Iris pigment epithelial cell (primary cell): ENCODE results near the gene MACROD1.

Experiments
- DNase-seq: peaks from one replicate; pipeline ENCODE4 v3.0.0-alpha.2; 2011; ENCODE audit warnings: low read depth

The MACROD1 gene

DNA sequence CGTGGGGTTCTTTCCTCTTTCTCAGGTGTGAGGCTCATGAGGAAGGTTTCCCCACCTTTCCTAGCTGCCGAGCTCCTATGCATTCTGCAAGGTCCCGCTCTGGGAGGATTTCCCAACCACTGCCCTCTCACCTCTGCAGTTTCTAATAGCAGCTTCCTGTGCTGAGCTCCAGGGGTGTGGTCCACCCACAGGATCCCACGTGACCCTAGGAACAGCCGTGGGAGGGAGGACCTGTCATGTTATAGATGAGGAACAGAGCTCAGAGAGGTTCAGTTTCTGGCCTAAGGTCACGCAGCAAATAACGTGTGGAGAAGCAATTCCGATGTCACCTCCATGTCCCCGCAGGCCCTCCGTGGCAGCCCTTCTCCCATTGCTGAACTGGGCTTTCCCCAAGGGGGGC lies 91.7 kb downstream of the MACROD1 start:
- DNase-seq, result peak; percentile 23

DNA sequence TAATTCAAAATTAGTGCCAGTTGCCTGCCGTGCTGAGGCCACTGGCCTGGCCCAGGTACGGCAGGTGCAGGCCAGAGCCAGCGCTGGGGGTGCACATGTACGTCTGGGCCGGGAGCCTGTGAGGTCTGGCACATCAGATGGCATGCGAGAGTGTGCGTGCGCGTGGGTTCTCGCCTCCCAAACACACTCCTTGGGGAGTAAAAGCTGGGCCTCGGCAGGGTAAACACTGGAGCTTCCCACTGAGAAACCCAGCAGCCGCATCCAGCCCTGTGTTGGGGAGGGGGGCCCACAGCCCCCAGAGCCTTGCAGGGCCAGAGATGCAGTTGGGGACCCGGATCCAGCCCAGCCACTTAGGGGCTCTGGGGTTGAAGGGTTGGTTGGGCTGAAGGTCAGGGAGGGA lies 92.4 kb downstream of the MACROD1 start:
- no peak for DNase-seq

DNA sequence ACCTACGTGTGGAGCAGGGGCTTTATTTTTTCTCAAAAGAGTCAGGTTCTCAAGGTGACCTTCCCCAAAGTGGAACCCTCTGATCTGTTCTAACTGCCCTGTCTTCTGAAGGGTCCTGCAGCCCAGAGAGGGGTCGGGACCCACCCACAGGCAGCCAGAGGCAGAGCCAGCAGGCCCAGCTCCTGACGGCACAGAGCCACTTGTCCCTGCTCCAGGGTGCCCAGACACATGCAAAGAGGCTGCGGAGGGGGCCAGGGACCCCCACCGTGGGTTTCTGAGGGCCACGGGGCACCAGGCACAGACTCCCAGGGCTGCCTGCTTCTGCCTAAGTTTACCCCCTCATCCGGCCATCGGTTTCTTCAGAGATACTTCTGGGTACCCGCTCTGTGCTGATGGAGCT lies 93.0 kb downstream of the MACROD1 start:
- DNase-seq, result no peak

DNA sequence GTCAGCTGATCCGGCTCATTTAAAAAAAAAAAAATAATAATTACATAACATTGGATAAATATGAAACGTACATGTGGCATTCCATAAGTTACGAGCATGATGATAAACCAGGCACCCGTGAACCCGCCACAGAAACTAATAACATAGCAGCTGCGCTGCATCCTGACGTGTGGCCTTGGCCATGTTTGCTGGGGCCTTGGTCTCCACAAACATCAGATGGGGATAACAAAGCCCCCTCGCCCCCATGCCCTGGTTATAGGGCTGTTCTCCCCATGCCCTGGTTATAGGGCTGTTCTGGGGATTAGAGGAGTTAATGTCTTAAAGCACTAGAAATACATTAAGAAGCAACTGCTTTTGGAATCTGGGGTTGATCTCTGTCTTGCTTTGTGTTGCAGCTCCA lies 93.5 kb downstream of the MACROD1 start:
- no peak for DNase-seq

DNA sequence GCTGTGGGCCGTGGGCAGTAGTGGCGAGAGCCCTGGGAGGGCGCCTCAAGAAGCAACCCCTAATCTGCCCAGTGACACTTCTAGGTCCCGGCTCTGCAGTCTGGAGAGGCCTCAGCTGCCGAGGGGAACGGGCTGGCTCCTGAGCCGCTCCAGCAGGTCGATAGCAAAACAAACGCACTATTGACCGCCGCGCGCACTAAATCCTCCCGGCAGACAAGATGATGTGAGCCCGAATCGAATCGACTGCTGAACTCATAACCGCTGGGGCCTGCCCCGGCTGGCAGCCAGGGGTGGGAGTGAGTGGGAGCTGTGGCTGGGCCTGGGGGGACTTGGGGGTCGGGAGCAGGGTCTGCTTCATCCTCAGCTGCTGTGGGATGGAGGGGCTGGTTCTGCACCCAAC lies 94.1 kb downstream of the MACROD1 start:
- DNase-seq, result no peak

DNA sequence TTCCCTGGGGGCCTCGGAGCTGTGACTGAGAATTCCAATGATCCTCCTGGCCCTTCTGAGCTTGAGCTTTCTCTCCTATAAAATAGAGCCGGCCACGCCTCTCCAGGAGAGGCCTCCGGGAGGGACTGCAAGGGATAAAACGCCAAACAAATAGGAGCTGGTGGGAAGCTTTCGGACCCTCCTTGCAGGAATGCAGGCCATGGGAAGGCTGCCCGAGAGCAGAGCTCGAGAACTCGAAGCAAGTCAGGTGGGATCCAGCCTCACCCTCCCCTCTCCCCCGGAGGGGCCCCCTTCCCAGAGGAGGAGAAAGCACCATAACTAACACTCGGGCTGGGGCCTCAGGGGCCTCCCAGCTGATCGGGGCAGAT lies 95.6 kb downstream of the MACROD1 start:
- no peak for DNase-seq

DNA sequence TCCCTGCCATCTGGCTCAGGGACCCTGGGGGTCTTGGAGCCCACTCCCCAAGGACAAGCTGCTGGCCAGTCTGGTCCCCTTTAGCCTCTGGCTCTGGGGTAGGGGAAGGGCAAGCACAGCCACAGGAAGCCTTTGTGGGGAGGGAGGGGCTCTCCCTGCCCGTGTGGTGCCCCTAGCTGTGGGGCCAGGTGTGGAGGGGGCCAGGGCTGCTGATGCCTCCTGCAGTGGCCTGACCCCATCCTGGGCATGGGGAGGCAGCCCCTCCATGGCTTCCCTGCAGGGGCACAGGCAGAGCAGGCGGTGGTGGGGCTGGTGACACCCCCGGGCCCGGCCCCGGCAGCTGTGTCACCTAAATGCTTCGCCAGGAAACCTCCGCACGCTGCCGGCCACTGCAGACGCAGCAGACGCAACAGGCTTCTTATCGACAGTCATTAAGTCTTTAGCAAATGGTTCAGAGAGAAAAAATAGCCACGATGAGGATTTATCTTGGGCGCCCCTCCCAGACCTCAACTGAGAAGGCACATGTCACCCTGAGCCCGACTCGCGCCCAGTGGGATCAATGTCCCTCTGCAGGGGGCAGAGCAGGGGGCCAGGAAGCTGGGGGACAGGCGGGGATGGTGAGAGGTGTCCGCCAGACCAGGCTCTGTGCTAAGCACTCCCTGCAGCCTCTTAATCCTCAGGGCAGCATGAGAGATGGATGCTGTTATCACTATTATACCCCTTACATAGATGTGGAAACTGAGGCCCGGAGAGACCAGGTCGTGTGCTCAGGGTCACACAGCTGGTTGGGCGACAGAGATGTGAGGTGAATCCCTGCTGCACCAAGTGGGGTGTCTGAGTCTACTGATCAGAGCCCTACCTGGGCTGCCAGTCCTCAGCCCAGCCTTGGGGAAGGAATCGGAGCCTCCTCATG lies 96.3 kb downstream of the MACROD1 start:
- no peak for DNase-seq

DNA sequence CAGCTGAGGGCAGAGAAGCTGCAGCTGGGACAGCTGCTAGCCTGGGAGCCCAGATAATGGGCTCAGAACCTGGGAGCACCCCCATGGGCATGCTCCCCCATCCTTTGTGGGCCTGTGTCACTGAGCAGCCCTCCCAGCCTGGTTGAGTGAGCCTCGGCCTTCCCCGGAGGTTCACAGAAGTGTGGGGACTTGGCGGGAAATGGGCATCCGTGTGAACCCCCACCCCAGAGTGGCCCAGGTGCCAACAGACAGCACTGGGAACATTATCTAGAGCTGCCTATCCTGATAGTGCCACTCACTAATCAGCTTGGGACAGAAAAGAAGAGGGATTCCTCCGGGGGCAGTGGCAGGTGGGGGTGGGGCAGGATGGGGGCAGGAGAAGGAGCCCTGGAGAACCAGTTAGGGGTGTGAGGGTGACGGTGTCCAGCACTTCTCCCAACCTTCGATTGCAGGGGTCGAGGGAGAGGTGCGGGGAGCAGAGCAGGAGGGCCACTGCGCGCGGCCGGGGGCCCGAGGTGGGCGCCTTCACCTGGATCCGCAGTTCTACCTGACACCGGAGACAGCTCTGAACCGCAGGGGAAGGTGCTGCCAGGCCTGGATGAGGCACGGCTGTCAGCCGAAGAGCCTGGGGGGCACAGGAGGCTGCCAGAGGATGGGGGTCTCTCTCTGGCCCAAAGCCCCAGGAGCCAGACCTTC lies 97.1 kb downstream of the MACROD1 start:
- DNase-seq, result no peak

DNA sequence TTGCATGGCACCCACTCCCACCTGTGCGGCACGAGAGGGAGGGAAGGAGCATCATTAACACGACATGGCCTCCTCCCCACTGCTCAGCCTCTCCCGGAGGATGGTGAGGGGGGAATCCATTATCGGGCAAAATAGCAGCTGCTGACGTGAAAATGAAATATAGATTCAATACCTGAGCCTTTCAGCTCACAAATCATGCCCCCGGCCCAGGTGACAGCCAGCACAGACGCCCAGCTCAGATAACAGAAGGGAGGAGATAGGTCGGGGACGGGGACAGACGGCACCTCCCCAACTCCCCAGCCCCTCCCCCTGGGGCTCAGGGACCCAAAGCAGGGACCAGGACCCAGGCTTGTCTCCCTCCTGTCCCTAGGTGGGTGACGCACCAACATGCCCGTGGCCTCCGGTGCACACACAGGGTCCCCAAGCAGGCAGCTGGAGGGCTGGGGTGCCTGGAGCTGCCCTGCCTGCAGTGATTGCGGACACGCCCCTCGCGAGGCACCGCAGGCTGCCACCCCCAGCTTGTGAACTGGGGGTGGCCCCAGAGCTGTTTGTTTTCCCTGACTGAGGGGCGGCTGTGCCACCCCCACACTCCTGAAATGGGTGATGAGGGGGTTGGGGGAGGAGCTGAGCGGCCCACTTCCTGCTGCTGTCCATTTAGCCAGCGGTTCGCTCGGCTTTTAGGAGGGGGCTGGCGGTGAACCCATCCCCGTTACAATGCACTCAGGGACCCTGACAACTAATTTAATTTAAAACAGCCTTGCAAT lies 98.5 kb downstream of the MACROD1 start:
- no peak for DNase-seq

DNA sequence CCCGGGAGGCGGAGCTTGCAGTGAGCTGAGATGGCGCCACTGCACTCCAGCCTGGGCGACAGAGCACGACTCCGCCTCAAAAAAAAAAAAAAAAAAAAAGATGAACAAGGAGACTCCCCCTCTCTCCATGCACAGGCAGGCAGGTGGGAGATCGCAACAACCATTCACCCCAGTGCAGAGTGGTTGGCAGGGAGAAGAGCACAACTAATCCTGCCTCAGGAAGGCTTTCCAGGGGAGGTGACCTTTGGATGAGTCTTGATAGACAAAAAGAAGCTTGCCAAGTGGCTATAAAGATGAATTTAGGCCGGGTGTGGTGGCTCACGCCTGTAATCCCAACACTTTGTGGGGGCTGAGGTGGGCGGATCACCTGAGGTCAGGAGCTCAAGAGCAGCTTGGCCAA lies 100.2 kb downstream of the MACROD1 start:
- DNase-seq, result no peak

DNA sequence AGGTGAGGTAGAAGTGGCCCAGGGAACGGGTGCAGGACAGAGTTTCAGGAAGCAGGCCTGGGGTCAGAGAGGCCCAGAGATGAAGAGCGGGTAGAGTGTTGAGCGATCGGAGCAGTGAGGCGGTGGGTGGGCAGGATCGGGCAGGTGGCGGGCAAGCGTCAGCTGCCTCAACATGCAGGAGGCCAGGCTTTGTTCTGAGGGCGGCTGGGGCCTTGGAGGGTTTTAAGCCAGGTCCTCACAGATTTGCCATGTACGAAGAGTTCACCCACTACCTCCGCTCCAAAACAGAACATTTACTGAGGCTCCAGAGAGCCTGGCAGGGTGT lies 100.8 kb downstream of the MACROD1 start:
- no peak for DNase-seq

DNA sequence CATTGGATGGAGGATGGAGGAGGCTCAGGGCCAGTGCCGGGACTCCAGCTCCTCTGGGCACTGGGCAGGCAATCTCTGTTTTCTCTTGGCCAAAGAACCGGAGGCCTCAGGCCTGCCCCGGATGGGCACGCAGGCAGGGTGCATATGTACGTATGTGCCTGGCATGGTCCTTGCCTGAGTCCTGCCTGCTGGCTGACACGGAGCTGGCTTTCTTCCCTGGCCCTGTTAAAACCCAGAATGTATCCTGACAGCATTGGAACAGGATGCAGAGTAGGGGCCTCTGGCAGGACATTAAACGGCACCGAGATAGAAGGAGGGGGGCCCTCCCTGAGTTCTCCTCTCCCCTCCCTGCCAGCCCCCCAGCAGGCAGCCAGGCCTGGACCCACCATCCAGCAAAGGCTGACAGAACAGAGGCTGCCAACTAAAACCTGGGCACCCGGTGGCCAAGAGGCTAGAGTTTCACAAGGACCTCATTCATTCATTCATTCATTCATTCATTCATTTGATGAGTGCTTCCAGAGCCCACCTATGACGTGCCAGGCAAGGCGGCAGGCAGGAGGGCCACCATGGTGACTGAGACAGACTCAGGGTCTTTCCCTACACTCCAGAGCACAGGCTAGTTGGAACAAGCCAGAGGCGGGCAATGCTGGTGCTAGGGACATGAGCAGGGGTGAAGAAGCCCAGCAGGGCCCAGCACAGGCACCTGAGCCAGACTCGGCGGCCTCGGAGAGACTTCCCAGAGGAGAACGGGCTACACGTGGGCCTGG lies 101.4 kb downstream of the MACROD1 start:
- no peak for DNase-seq

DNA sequence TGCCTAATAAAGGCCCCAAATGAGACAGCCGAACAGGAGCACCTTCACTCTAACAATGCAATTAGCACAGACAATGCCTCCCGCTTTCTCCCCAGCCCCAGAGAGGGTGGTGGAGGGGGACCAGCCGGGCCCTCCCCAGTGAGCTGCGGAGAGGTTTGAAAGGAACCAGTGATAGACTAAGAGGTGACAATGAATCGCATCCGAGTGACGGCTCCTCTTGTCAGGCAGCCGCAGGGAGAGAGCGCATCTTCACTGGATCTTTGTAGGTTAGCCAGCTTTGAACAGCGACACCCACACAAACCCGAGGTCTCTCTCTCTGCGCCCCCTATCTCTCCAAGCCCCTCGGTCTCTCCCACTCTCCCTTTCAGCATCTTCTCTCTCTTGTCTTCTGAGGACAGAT lies 102.1 kb downstream of the MACROD1 start:
- no peak for DNase-seq

DNA sequence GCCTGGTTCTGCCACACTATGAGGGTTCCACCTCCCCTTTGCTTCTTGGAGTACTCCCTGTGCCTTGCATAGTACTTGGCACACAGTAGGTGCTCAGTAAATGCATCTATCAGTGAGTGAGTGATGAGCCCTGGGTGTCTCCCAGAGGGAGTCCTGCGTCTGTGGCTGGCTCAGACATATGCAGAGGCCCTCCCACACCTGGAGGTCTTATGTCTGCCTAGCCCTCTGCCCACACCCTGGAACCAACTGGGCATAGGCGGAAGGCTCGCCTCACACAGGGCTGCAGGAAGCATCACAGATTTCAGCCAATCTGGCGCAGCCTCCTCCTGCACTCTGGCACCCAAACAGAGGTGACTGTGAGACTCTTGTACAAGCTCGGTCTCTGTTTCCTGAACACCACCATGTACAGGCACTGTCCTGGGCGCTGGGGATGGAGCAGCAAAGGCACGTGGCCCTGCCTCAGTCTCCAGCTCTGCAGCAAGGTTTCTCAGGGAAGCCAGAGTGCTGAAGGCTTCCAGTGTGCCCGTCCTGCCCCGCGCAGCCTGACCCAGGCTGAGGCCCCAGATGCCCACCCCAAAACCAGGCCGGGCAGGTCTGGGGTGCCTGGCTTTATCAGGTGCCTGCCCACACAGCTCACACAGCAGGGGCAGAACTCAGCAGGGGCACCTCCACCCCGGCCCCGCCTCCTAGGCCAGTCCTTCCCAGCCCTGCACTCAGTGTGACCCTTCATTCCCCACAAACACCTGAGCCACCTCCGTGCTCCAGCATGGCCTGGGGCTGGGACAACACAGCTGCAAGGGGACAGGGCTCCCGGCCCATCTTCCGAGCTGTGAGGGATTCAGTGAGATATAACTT lies 103.5 kb downstream of the MACROD1 start:
- DNase-seq, result no peak

DNA sequence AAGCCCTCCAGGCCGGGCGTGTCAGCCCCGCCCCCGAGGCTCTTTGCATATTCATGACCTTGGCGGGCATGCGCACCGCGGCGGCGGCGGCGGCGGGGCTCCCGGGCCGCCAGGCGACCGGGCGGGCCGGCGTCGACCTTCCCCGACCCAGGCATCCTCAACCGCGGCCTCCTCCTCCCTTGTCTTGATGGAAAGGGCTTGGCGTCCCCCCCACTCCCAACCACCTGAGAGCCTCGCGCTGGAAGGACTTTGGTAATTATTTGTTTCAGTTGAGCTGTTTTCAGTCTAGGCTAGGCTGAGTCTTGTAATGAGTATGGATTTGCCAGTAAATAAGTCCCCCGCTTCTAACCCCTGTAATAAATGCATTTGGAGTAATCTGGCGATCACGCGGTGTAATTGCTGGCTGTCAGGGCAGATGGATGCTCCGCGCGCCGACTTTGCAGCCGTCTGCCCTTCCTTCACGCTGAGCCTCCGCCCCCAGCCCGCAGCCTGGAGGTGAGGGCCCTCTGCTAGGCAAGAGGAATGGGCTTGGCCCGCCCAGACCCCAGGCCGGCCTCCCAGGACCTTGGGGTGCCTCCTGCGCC lies 105.0 kb downstream of the MACROD1 start:
- DNase-seq, result peak; percentile 23

DNA sequence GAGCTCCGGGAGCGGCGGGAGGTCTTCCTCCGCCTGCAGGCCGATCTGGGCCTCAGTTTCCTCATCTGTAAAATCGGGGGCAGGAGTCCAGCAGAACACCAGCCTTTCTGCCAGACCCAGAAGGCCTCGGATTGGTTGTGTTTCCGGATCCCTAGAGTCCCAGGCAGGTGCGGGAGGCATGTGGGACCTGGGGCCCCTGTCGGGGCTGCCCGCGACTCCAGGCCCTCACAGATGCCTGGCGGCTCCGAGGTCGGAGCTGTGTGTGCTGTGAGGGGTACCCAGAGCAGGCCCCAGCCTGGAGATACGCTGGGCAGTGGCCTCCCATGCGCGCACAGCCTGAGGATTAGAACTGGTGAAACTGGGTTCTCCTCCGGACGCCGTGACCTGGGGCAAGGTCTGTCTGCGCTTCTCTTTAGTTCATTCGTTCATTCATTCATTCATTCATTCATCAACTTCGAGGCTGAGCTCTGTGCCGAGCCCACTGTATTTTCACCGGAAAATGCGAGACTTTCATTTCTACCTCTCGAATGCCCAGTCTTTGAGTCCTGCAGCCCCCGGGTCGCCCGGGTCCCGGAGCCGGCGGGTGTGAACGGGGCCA lies 105.6 kb downstream of the MACROD1 start:
- DNase-seq, result no peak

DNA sequence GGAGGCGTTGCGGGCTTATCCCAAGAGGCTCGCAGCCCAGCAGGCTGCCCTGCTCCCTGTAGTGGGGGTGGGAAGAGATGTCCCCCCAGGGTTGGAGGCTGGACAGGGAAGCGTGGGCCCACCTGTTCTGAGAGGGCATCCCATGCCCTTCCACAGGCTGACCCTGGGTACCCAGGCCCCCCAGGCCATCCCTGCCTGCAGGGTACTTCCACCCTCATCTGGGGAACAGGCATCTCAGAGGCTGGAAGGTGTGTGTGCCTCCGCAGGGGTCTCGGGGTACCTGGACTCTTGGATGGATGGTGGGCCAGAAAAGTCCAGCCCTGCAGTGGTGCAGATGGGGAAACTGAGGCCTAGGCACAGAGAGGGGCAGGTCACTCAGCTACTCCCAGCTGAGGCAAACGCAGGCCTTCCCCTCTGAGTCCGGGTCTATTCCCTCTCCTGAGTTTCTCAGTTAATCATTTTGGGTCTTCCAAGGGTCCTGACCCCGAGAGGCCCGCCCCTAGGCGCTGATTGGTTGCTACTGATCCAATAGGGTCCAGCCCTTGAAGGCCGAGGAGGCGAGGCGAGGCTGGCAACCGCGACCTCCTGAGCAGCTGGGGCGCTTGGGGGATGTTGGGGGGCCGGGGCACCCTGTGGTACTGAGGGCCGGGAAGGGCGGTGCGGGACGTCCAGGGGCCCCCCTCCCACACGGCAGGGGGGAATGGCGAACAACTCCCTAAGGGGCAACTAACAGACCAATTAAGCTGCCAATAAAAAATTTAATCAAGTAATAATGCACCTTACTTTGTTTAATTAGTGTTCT lies 106.4 kb downstream of the MACROD1 start:
- no peak for DNase-seq

DNA sequence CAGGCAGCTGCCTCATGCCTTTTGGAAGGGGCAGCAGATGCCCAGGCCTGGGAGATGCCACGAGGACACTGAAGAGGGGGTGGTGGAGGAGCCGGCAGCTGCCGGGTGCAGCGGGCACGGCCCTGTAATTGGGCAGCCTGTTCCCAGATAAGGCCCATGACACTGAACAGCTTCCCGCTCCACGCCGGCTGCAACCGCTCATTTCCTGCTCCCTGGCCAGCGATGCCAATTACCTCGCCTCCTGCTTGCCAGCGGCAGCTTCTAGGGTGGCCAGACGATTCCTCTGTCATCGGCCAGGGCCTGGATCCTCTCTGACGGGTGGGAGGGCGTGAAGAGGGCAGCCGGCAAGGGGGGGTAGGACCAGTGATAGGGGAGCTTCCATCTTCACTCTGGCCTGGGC lies 107.4 kb downstream of the MACROD1 start:
- no peak for DNase-seq

DNA sequence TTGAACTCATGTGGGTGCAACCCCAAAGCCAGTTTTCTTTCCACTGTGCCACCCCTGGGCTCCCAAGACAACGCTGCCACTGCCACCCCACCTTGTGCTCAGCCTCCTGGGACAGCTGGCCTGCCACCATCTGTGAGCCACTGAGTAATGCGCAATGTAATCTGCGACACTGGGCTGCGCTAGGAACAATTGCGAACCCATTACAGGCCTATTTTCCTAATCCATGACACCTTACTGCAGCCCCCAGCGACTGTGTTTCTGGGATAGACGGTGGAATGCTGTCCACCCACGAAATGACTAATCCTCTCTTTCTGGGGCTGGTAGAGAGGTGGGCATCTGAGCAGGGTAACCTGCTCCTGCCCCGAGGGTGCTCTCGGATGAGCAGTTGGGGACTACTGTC lies 108.0 kb downstream of the MACROD1 start:
- no peak for DNase-seq

DNA sequence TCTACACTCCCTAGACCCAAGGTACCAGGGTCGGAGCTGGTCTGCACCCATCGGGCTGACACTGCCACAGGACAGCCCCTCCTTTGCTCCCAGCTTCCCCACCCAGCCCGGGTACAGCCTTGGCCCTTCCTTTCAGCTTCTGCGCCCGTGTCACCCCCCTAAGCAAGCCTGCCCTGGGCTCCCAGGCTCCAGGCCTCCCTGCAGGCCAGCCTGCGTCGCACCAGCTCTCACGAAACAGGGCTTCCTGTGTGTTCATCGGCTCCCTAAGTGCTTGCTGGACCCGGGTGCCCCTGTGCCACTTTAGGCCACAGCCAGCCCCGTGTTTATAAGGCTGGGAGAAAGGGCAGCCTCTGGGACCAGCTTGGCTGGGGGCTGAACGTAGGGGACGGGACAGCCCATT lies 109.1 kb downstream of the MACROD1 start:
- DNase-seq, result no peak
